ENCODE measurements around the gene TTLL11.

- TF ChIP-seq CTCF (IDR thresholded peaks at IDR 0.05) (no peak), EZH2 (IDR thresholded peaks at IDR 0.05) (no peak), EZH2phosphoT487 (IDR thresholded peaks at IDR 0.05) (no peak)
Measured at GRCh38 chr9:122053064-122053463, 40.0 kb downstream of the TTLL11 start.

Data from neural progenitor cell (in vitro differentiated cells).